GM23338 (cell line): Measurements from ENCODE around the gene HHAT. TPM values are rescaled to one million over a fixed set of nuclear protein-coding genes. Genes with fewer than 3 reads are reported as not detected.

Experiments
- ATAC-seq: fragments of 200-7000 bp; cut with Tn5 transposase; 3 replicates; pipeline ENCODE4 v1.9.1; 2020
- DNase-seq: peaks from one replicate; pipeline ENCODE4 v3.0.0-alpha.2; 2015; ENCODE audit warnings: low spot score
- H2AFZ ChIP-seq: fragments of 200-600 bp; sonication (generic); 2 replicates; pipeline ENCODE4 v1.8.0; 2016; ENCODE audit warnings: antibody characterized with exemption, mild to moderate bottlenecking, moderate library complexity
- H3F3A ChIP-seq: fragments of 200-600 bp; sonication (generic); replicated peaks from 2 replicates; pipeline ENCODE4 v1.8.0; 2017; ENCODE audit warnings: antibody characterized with exemption, mixed run types, low read depth
- H3K27ac ChIP-seq: fragments of 200-600 bp; sonication (generic); 2 replicates; pipeline ENCODE4 v1.6.1; 2016; ENCODE audit warnings: low read depth
- H3K27me3 ChIP-seq: fragments of 200-600 bp; sonication (generic); 2 replicates; pipeline ENCODE4 v1.8.0; 2016; ENCODE audit warnings: mild to moderate bottlenecking, mixed run types, moderate library complexity; ENCODE audit not compliant: insufficient read depth
- H3K36me3 ChIP-seq: fragments of 200-600 bp; sonication (generic); 2 replicates; pipeline ENCODE4 v1.8.0; 2016; ENCODE audit warnings: mild to moderate bottlenecking; ENCODE audit not compliant: insufficient read depth
- H3K4me1 ChIP-seq: fragments of 200-600 bp; sonication (generic); 2 replicates; pipeline ENCODE4 v1.8.0; 2016; ENCODE audit warnings: mild to moderate bottlenecking, moderate library complexity; ENCODE audit not compliant: insufficient read depth
- H3K4me2 ChIP-seq: fragments of 200-600 bp; sonication (generic); 2 replicates; pipeline ENCODE4 v1.7.1; 2017; ENCODE audit warnings: mixed run types
- H3K4me3 ChIP-seq: fragments of 200-600 bp; sonication (generic); 2 replicates; pipeline ENCODE4 v1.6.1; 2016; ENCODE audit warnings: mixed run types
- H3K79me2 ChIP-seq: fragments of 200-600 bp; sonication (generic); replicated peaks from 2 replicates; pipeline ENCODE4 v1.8.0; 2017; ENCODE audit warnings: mild to moderate bottlenecking; ENCODE audit not compliant: insufficient read depth
- H3K9me2 ChIP-seq: fragments of 200-600 bp; sonication (generic); 2 replicates; pipeline ENCODE4 v1.8.0; 2017; ENCODE audit not compliant: insufficient read depth
- H4K20me1 ChIP-seq: fragments of 200-600 bp; sonication (generic); replicated peaks from 2 replicates; pipeline ENCODE4 v1.8.0; 2017; ENCODE audit warnings: mild to moderate bottlenecking; ENCODE audit not compliant: insufficient read depth
- H3K27ac Mint-ChIP-seq: 2 replicates; pipeline ENCODE4 v1.8.0; 2020; ENCODE audit warnings: inconsistent platforms, mild to moderate bottlenecking, moderate library complexity, mixed read lengths
- H3K27me3 Mint-ChIP-seq: 3 replicates; pipeline ENCODE4 v1.8.0; 2022; ENCODE audit warnings: low read depth, mild to moderate bottlenecking, moderate library complexity, mixed read lengths, inconsistent platforms; ENCODE audit not compliant: insufficient read depth, poor library complexity
- H3K36me3 Mint-ChIP-seq: 3 replicates; pipeline ENCODE4 v1.8.0; 2021; ENCODE audit warnings: low read depth, mild to moderate bottlenecking, inconsistent platforms, moderate library complexity, mixed read lengths
- H3K4me1 Mint-ChIP-seq: 3 replicates; pipeline ENCODE4 v1.8.0; 2020; ENCODE audit warnings: mild to moderate bottlenecking, inconsistent platforms, mixed read lengths
- H3K4me3 Mint-ChIP-seq: 3 replicates; pipeline ENCODE4 v1.8.0; 2021; ENCODE audit warnings: moderate library complexity, mild to moderate bottlenecking, inconsistent platforms, mixed read lengths
- H3K9me3 Mint-ChIP-seq: 3 replicates; pipeline ENCODE4 v1.8.0; 2020; ENCODE audit warnings: moderate library complexity, mild to moderate bottlenecking, inconsistent platforms, mixed read lengths
- CREB1 ChIP-seq: fragments of 250-450 bp; sonication (Bioruptor Pico); IDR thresholded peaks from 2 replicates; pipeline ENCODE4 v1.5.0; 2020; ENCODE audit warnings: low read depth, mild to moderate bottlenecking, moderate library complexity
- CTCF ChIP-seq, 2 experiments: fragments of 200-600 bp in 1 of 2; sonication (generic) in 1 of 2; conservative IDR thresholded peaks; 2 replicates each; pipeline versions ENCODE4 v1.5.1 to v1.6.1; 2016 to 2017; ENCODE audit warnings: antibody characterized with exemption in 2 of 2, low read depth in 2 of 2, mild to moderate bottlenecking in 2 of 2, moderate library complexity in 1 of 2
- ETS1 ChIP-seq: IDR thresholded peaks from 2 replicates; pipeline ENCODE4 v1.6.1; 2016; ENCODE audit warnings: antibody characterized with exemption
- EZH2 ChIP-seq: fragments of 200-600 bp; sonication (generic); IDR thresholded peaks from one replicate; pipeline ENCODE4 v1.8.0; 2017; ENCODE audit warnings: antibody characterized with exemption, mild to moderate bottlenecking, low read depth; ENCODE audit not compliant: unreplicated experiment
- EZH2phosphoT487 ChIP-seq: fragments of 200-600 bp; sonication (generic); IDR thresholded peaks from one replicate; pipeline ENCODE4 v1.8.1; 2018; ENCODE audit warnings: antibody characterized with exemption; ENCODE audit not compliant: unreplicated experiment
- JUNB ChIP-seq: IDR thresholded peaks from one replicate; pipeline ENCODE4 v1.6.1; 2016; ENCODE audit warnings: antibody characterized with exemption; ENCODE audit not compliant: unreplicated experiment
- NANOG ChIP-seq: IDR thresholded peaks from 2 replicates; pipeline ENCODE4 v1.6.1; 2016; ENCODE audit warnings: antibody characterized with exemption, borderline replicate concordance
- POLR2AphosphoS5 ChIP-seq: IDR thresholded peaks from 2 replicates; pipeline ENCODE4 v1.6.1; 2016; ENCODE audit warnings: antibody characterized with exemption, low read depth
- REST ChIP-seq: IDR thresholded peaks from one replicate; pipeline ENCODE4 v1.6.1; 2018; ENCODE audit warnings: antibody characterized with exemption; ENCODE audit not compliant: unreplicated experiment
- STAT1 ChIP-seq: IDR thresholded peaks from one replicate; pipeline ENCODE4 v1.6.1; 2016; ENCODE audit warnings: antibody characterized with exemption; ENCODE audit not compliant: unreplicated experiment
- ZNF114 ChIP-seq: fragments of 250-450 bp; sonication (Bioruptor Pico); IDR thresholded peaks from 2 replicates; pipeline ENCODE4 v1.5.0; 2020; ENCODE audit warnings: mild to moderate bottlenecking, moderate library complexity
- ZNF331 ChIP-seq: fragments of 250-450 bp; sonication (Bioruptor Pico); IDR thresholded peaks from 2 replicates; pipeline ENCODE4 v1.5.0; 2020; ENCODE audit warnings: low read depth, mild to moderate bottlenecking, moderate library complexity
- ZNF462 ChIP-seq: fragments of 250-450 bp; sonication (Bioruptor Pico); IDR thresholded peaks from 2 replicates; pipeline ENCODE4 v1.5.0; 2020; ENCODE audit warnings: mild to moderate bottlenecking, moderate library complexity
- polyA plus RNA-seq: library from polyadenylated mRNA; unstranded; fragments of >200 nt; fragmentation: Nextera tagmentation; extraction: Ambion mirVana; gene quantifications from 2 replicates; pipeline ENCODE4 v1.2.1, GENCODE V29; 2016
- total RNA-seq: library from RNA; depleted of rRNA; stranded (reverse); fragments of >200 nt; shearing (Covaris generic); gene quantifications from 2 replicates; pipeline ENCODE4 v1.2.3, GENCODE V29; 2014

Gene HHAT
- total and polyA plus RNA-seq, 2 experiments from 2014 or later = 0.11 to 0.66 TPM

GRCh38 chr1:210706246-210706645 is 377.5 kb downstream of the HHAT start:
- H3K27me3 ChIP-seq = no peaks in the 10 kb centered on the region
- TF ChIP-seq ETS1 = no peak
- TF ChIP-seq NANOG = no peak
- TF ChIP-seq CREB1 = no peak
- no peak for TF ChIP-seq ZNF114 (CRISPR knock-in tag)
- TF ChIP-seq STAT1 = no peak
- TF ChIP-seq POLR2AphosphoS5 = no peak
- no peak for TF ChIP-seq EZH2phosphoT487
- TF ChIP-seq JUNB = no peak
- TF ChIP-seq REST = no peak
- TF ChIP-seq CTCF (conservative IDR thresholded peaks at IDR 0.05; ENCODE audit: low read depth in 2 of 2) = no peak
- no peak for TF ChIP-seq EZH2
- TF ChIP-seq ZNF331 = no peak
- TF ChIP-seq ZNF462 (CRISPR knock-in tag) = no peak
- Mint-ChIP-seq H3K36me3 (no peaks in the 10 kb centered on the region; the same call in 2 of the 3 replicates), H3K4me3 (no peak overlapping the region), H3K9me3 (peaks cover 4% of the 10 kb centered on the region; the same call in 2 of the 3 replicates), H3K4me1 (peaks cover 20% of the 10 kb centered on the region), H3K27me3 (peaks cover 2% of the 10 kb centered on the region), H3K27ac (no peak overlapping the region)
- no peaks in the 10 kb centered on the region for H3F3A ChIP-seq
- no peaks in the 10 kb centered on the region for H3K79me2 ChIP-seq
- no peaks in the 10 kb centered on the region for H3K9me2 ChIP-seq
- H3K4me1 ChIP-seq = no peaks in the 10 kb centered on the region; the same call in 1 of the 2 replicates
- no peaks in the 10 kb centered on the region for H4K20me1 ChIP-seq
- H3K4me2 ChIP-seq = no peak overlapping the region
- DNase-seq (no peak), ATAC-seq (no peak)
- no peak overlapping the region for H3K4me3 ChIP-seq
- no peak overlapping the region for H3K27ac ChIP-seq
- H3K36me3 ChIP-seq = no peaks in the 10 kb centered on the region
- no peak overlapping the region for H2AFZ ChIP-seq
